HG02938 (cell line): ENCODE measurements around the gene KRTAP5-7.
A peak's percentile ranks its signal among the peaks of the same experiment; 100 is the strongest.
"Not testable (repeated sequence)": the region's sequence is repeated elsewhere in the genome, so short reads cannot be mapped to it uniquely, and the experiment has no call there.

Experiments used
- ATAC-seq: cut with Tn5 transposase; IDR thresholded peaks from one replicate; pipeline ENCODE4 v1.9.1; 2021; ENCODE audit warnings: mild to moderate bottlenecking, moderate library complexity; ENCODE audit not compliant: unreplicated experiment

Gene KRTAP5-7

GRCh38 chr11:71532036-71532610, 5.1 kb downstream of the KRTAP5-7 start:
- no peak for ATAC-seq

GRCh38 chr11:71534711-71535608, 7.9 kb downstream of the KRTAP5-7 start:
- ATAC-seq: not testable (repeated sequence)

- no peak for ATAC-seq
Measured at GRCh38 chr11:71535825-71536224, 8.8 kb downstream of the KRTAP5-7 start.

- no peak for ATAC-seq
Measured at GRCh38 chr11:71537537-71537936, 10.5 kb downstream of the KRTAP5-7 start.

- ATAC-seq: not testable (repeated sequence)
Measured at GRCh38 chr11:71537977-71538665, 11.1 kb downstream of the KRTAP5-7 start, which contains the start of gene KRTAP5-8. KRTAP5-8 (plus strand) TSS chr11:71538025; CDS start chr11:71538056, 31 bp downstream.

- ATAC-seq: no peak
Measured at GRCh38 chr11:71538666-71538990, 11.6 kb downstream of the KRTAP5-7 start.

GRCh38 chr11:71539017-71539416, 11.9 kb downstream of the KRTAP5-7 start:
- ATAC-seq: no peak

GRCh38 chr11:71539971-71540370, 12.9 kb downstream of the KRTAP5-7 start:
- not testable (repeated sequence) for ATAC-seq

GRCh38 chr11:71540521-71541304, 13.6 kb downstream of the KRTAP5-7 start:
- peak; percentile 65 for ATAC-seq

GRCh38 chr11:71542382-71542781, 15.3 kb downstream of the KRTAP5-7 start:
- no peak for ATAC-seq

- no peak for ATAC-seq
Measured at GRCh38 chr11:71542879-71543777, 16.1 kb downstream of the KRTAP5-7 start.

GRCh38 chr11:71543866-71544265, 16.8 kb downstream of the KRTAP5-7 start:
- ATAC-seq: no peak

- ATAC-seq: no peak
Measured at GRCh38 chr11:71544525-71545214, 17.6 kb downstream of the KRTAP5-7 start.

- ATAC-seq: no peak
Measured at GRCh38 chr11:71545405-71545966, 18.4 kb downstream of the KRTAP5-7 start.

GRCh38 chr11:71548120-71548519, 21.1 kb downstream of the KRTAP5-7 start, which contains the start of gene KRTAP5-9:
KRTAP5-9 (plus strand) TSS chr11:71548420; CDS start chr11:71548658, 238 bp downstream.
- ATAC-seq: no peak

GRCh38 chr11:71548716-71549151, 21.7 kb downstream of the KRTAP5-7 start:
- no peak for ATAC-seq

GRCh38 chr11:71551711-71552110, 24.6 kb downstream of the KRTAP5-7 start:
- no peak for ATAC-seq

- no peak for ATAC-seq
Measured at GRCh38 chr11:71554996-71555395, 27.9 kb downstream of the KRTAP5-7 start.

- ATAC-seq: no peak
Measured at GRCh38 chr11:71555508-71555907, 28.4 kb downstream of the KRTAP5-7 start.
